Stimulated activated CD8-positive, alpha-beta memory T cell treated with anti-CD3 and anti-CD28 coated beads, Interleukin-7, amount 100 ng/mL, for 24 hours (primary cell): ENCODE results near the gene GFRA1.

Source experiments
- DNase-seq: peaks from one replicate; pipeline ENCODE4 v3.0.0-alpha.2; 2020; ENCODE audit warnings: low read depth

Gene GFRA1

GRCh38 chr10:116099023-116099420, 174.0 kb downstream of the GFRA1 start:
- DNase-seq = no peak

GRCh38 chr10:116098411-116099022, 174.5 kb downstream of the GFRA1 start:
- no peak for DNase-seq

GRCh38 chr10:116097239-116097784, 175.7 kb downstream of the GFRA1 start:
- DNase-seq = no peak

- no peak for DNase-seq
These were observed 176.5 kb downstream of the GFRA1 start for GRCh38 chr10:116096526-116096925.

- DNase-seq = no peak
These were observed 178.7 kb downstream of the GFRA1 start for GRCh38 chr10:116094356-116094755.

- DNase-seq = no peak
These were observed 180.0 kb downstream of the GFRA1 start for GRCh38 chr10:116093031-116093430.

GRCh38 chr10:116088985-116089384, 184.0 kb downstream of the GFRA1 start:
- no peak for DNase-seq

GRCh38 chr10:116085323-116085722, 187.7 kb downstream of the GFRA1 start:
- DNase-seq = no peak

- DNase-seq = no peak
These were observed 188.8 kb downstream of the GFRA1 start for GRCh38 chr10:116084161-116084560.

- DNase-seq = no peak
These were observed 189.7 kb downstream of the GFRA1 start for GRCh38 chr10:116083226-116083762.

- no peak for DNase-seq
These were observed 190.2 kb downstream of the GFRA1 start for GRCh38 chr10:116082762-116083161.

GRCh38 chr10:116082206-116082605, 190.8 kb downstream of the GFRA1 start:
- no peak for DNase-seq

GRCh38 chr10:116080553-116080952, 192.5 kb downstream of the GFRA1 start:
- DNase-seq = no peak

GRCh38 chr10:116079355-116079754, 193.7 kb downstream of the GFRA1 start:
- no peak for DNase-seq

- no peak for DNase-seq
These were observed 196.4 kb downstream of the GFRA1 start for GRCh38 chr10:116076621-116077020.

GRCh38 chr10:116073510-116073909, 199.5 kb downstream of the GFRA1 start:
- DNase-seq = no peak

- no peak for DNase-seq
These were observed 200.0 kb downstream of the GFRA1 start for GRCh38 chr10:116073001-116073400.

- no peak for DNase-seq
These were observed 201.4 kb downstream of the GFRA1 start for GRCh38 chr10:116071453-116072148.

GRCh38 chr10:116070743-116071320, 202.2 kb downstream of the GFRA1 start:
- DNase-seq = no peak

- DNase-seq = no peak
These were observed 203.2 kb downstream of the GFRA1 start for GRCh38 chr10:116069856-116070255.

- no peak for DNase-seq
These were observed 205.2 kb downstream of the GFRA1 start for GRCh38 chr10:116067825-116068224.

- no peak for DNase-seq
These were observed 209.9 kb downstream of the GFRA1 start for GRCh38 chr10:116063107-116063506.

- no peak for DNase-seq
These were observed 212.1 kb downstream of the GFRA1 start for GRCh38 chr10:116060864-116061263.
